Sciatic nerve (tissue), 2 donors: ENCODE results near the gene SLC25A22. TPM values are rescaled to one million over a fixed set of nuclear protein-coding genes. Genes with fewer than 3 reads are reported as not detected.

ENCODE experiments used
- ATAC-seq: fragments of 200-7000 bp; cut with Tn5 transposase; one replicate; pipeline ENCODE4 v1.9.1; 2020; ENCODE audit warnings: mild to moderate bottlenecking, moderate library complexity
- DNase-seq: peaks from one replicate; pipeline ENCODE4 v3.0.0-alpha.2; 2020; ENCODE audit warnings: low spot score
- intact Hi-C: fragments of 100-400 bp; cut with DNase I; formaldehyde crosslinking; loops from one replicate; pipeline ENCODE4 v1.14.2; 2022
- total RNA-seq: library from RNA; stranded (reverse); fragmentation: NEBNext Ultra II Directional; extraction: Animal tissue kit (Norgen Biotek cat#: 25700); gene quantifications from one replicate; pipeline ENCODE4 v1.2.1, GENCODE V29; 2021
- donor health status: DM: no; HTN: no; CAD: no.
- donor health status: DM: no; HTN: no; CAD: no.

Gene SLC25A22
- total RNA-seq, 1 donor from 2014 or later: 7.2 TPM

GRCh38 chr11:742571-743201 is 55.4 kb downstream of the SLC25A22 start:
- ATAC-seq: no peak
- no peak for DNase-seq
- intact Hi-C loops: loop anchor here (10.0 kb wide), 1 partner anchor 1642 kb away; no protein-coding TSS in a partner anchor

GRCh38 chr11:742156-742546 is 55.9 kb downstream of the SLC25A22 start:
- DNase-seq (no peak), ATAC-seq (no peak)
- intact Hi-C loops: loop anchor here (10.0 kb wide), 1 partner anchor 1643 kb away; no protein-coding TSS in a partner anchor

Other genes starting within 250 kb of the SLC25A22 start
- 1.3 TPM for gene LMNTD2, start 237.5 kb downstream of the SLC25A22 start, total RNA-seq
- 7.5 TPM for gene RASSF7, start 237.3 kb downstream of the SLC25A22 start, total RNA-seq
- 33.5 TPM for gene PHRF1, start 221.8 kb downstream of the SLC25A22 start, total RNA-seq
- gene IRF7, start 182.3 kb downstream of the SLC25A22 start, total RNA-seq: 19.6 TPM
- not detected for gene CDHR5, start 173.3 kb downstream of the SLC25A22 start, total RNA-seq
- gene SCT, start 171.1 kb downstream of the SLC25A22 start, total RNA-seq: not detected
- 4.1 TPM for gene DRD4, start 161.0 kb downstream of the SLC25A22 start, total RNA-seq
- 52.8 TPM for gene DEAF1, start 103.1 kb downstream of the SLC25A22 start, total RNA-seq
- gene TMEM80, start 102.5 kb downstream of the SLC25A22 start, total RNA-seq: 28.4 TPM
- gene EPS8L2, start 92.0 kb downstream of the SLC25A22 start, total RNA-seq: 24.9 TPM
- gene TALDO1, start 50.8 kb downstream of the SLC25A22 start, total RNA-seq: 187 TPM
- 74.8 TPM for gene GATD1, start 20.8 kb downstream of the SLC25A22 start, total RNA-seq
- not detected for gene CEND1, start 8.2 kb downstream of the SLC25A22 start, total RNA-seq
- 16.7 TPM for gene PIDD1, start 7.0 kb upstream of the SLC25A22 start, total RNA-seq
- 1,209 TPM for gene RPLP2, start 11.7 kb upstream of the SLC25A22 start, total RNA-seq
- 174 TPM for gene PNPLA2, start 20.6 kb upstream of the SLC25A22 start, total RNA-seq
- 8.7 TPM for gene CRACR2B, start 29.6 kb upstream of the SLC25A22 start, total RNA-seq
- 263 TPM for gene CD151, start 34.7 kb upstream of the SLC25A22 start, total RNA-seq
- 85.2 TPM for gene POLR2L, start 44.2 kb upstream of the SLC25A22 start, total RNA-seq
- gene TSPAN4, start 44.6 kb upstream of the SLC25A22 start, total RNA-seq: 118 TPM
- 59.4 TPM for gene CHID1, start 112.5 kb upstream of the SLC25A22 start, total RNA-seq
- gene AP2A2, start 127.6 kb upstream of the SLC25A22 start, total RNA-seq: 119 TPM
- not detected for gene MUC6, start 238.4 kb upstream of the SLC25A22 start, total RNA-seq